NCI-H2107 treated with DMSO at 0.1 percent for 48 hours (cell line): ENCODE data around the gene EPHA4.

ENCODE experiments used
- DNase-seq: peaks from one replicate; lab custom pipeline; 2025; ENCODE audit not compliant: unreplicated experiment; lab: John Stamatoyannopoulos, UW

The EPHA4 gene

GRCh38 chr2:221572219-221572820, at the start of gene EPHA4:
Gene EPHA4 (minus strand): TSS chr2:221572304. CDS start chr2:221572248, 56 bp downstream.
- peak; percentile 55 for DNase-seq

- DNase-seq, result no peak
Measured at GRCh38 chr2:221618007-221618406, 45.9 kb upstream of the EPHA4 start.

GRCh38 chr2:221616561-221616960, 44.5 kb upstream of the EPHA4 start:
- no peak for DNase-seq

- no peak for DNase-seq
Measured at GRCh38 chr2:221614274-221614673, 42.2 kb upstream of the EPHA4 start.

GRCh38 chr2:221612800-221613199, 40.7 kb upstream of the EPHA4 start:
- DNase-seq, result no peak

GRCh38 chr2:221612161-221612560, 40.1 kb upstream of the EPHA4 start:
- DNase-seq, result no peak

- no peak for DNase-seq
Measured at GRCh38 chr2:221610675-221611074, 38.6 kb upstream of the EPHA4 start.

GRCh38 chr2:221610255-221610654, 38.2 kb upstream of the EPHA4 start:
- no peak for DNase-seq

- no peak for DNase-seq
Measured at GRCh38 chr2:221608442-221608841, 36.3 kb upstream of the EPHA4 start.

GRCh38 chr2:221606424-221606823, 34.3 kb upstream of the EPHA4 start:
- no peak for DNase-seq

- DNase-seq, result no peak
Measured at GRCh38 chr2:221605751-221606240, 33.7 kb upstream of the EPHA4 start.

GRCh38 chr2:221602938-221603337, 30.8 kb upstream of the EPHA4 start:
- DNase-seq, result no peak

GRCh38 chr2:221601376-221601775, 29.3 kb upstream of the EPHA4 start:
- DNase-seq, result no peak

- no peak for DNase-seq
Measured at GRCh38 chr2:221600388-221600787, 28.3 kb upstream of the EPHA4 start.

GRCh38 chr2:221596192-221596591, 24.1 kb upstream of the EPHA4 start:
- no peak for DNase-seq

- peak; percentile 31 for DNase-seq
Measured at GRCh38 chr2:221590861-221591365, 18.8 kb upstream of the EPHA4 start.

- no peak for DNase-seq
Measured at GRCh38 chr2:221589696-221590095, 17.6 kb upstream of the EPHA4 start.

GRCh38 chr2:221588306-221588985, 16.3 kb upstream of the EPHA4 start:
- DNase-seq, result no peak

- no peak for DNase-seq
Measured at GRCh38 chr2:221581986-221582385, 9.9 kb upstream of the EPHA4 start.

GRCh38 chr2:221574231-221574570, 2.1 kb upstream of the EPHA4 start:
- DNase-seq, result no peak

- DNase-seq, result peak; percentile 52
Measured at GRCh38 chr2:221573430-221574230, 1.5 kb upstream of the EPHA4 start.
